Lower leg skin (tissue), 4 donors: Measurements from ENCODE around the gene BICRA. TPM values are rescaled to one million over a fixed set of nuclear protein-coding genes. Genes with fewer than 3 reads are reported as not detected.
A peak's percentile ranks its signal among the peaks of the same experiment; 100 is the strongest.
"Not testable (repeated sequence)": the region's sequence is repeated elsewhere in the genome, so short reads cannot be mapped to it uniquely, and the experiment has no call there.

Experiments used
- DNase-seq, 2 donors: peaks; one replicate each; pipeline ENCODE4 v3.0.0-alpha.2; 2019; ENCODE audit warnings: low spot score in 2 of 2
- H3K4me3 ChIP-seq: fragments of 200-600 bp; sonication (generic); 2 replicates; pipeline ENCODE4 v1.5.1; 2017; ENCODE audit warnings: mild to moderate bottlenecking, low read depth; ENCODE audit not compliant: poor library complexity, severe bottlenecking
- CTCF ChIP-seq, 3 donors: fragments of 450-650 bp; IDR thresholded peaks; one replicate each; pipeline ENCODE4 v1.5.1; 2016; ENCODE audit warnings: antibody characterized with exemption in 3 of 3, mild to moderate bottlenecking in 3 of 3, moderate library complexity in 2 of 3
- POLR2A ChIP-seq, 2 donors: fragments of 450-650 bp; IDR thresholded peaks; one replicate each; pipeline ENCODE4 v1.6.1; 2016 to 2017; ENCODE audit warnings: antibody characterized with exemption in 2 of 2, mild to moderate bottlenecking in 1 of 2, moderate library complexity in 1 of 2
- WGBS, 2 donors: methylation state at CpG; one replicate each; pipeline ENCODE4 v1.1.5; 2018; 5-methylcytosine and 5-hydroxymethylcytosine counted together
- intact Hi-C: fragments of 100-400 bp; cut with DNase I; formaldehyde crosslinking; loops from one replicate; pipeline ENCODE4 v1.15.0; 2023; ENCODE audit warnings: low total_unique reads
- total RNA-seq, 4 donors: library from RNA; depleted of rRNA; stranded (reverse); fragments of >200 nt; gene quantifications; one replicate each; pipeline ENCODE4 v1.1.0, GENCODE V29; 2016

Gene BICRA
- total RNA-seq, 4 donors from 2014 or later, result 12.5 to 25.4 (median 18.4) TPM

DNA sequence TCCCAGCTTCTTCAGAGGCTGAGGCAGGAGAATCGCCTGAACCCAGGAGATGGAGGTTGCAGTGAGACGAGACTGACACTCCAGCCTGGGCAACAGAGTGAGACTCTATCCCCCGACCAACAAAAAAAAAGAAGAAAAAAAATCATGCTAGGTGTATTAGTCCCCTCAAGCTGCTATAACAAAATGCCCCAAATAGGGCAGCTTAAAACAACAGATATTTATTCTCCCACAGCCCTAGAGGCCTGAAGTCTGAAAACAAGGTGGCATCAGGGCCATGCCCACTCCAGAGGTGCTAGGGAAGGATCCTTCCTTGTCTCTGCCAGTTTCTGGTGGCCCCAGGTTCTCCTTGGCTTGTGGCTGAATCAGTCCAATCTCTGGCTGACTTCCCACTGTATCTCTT is 95.7 kb downstream of the BICRA start:
- H3K4me3 ChIP-seq, result no peak overlapping the region
- DNase-seq, result no peak
- WGBS, 2 donors, result 98 to 99% methylated on average over 3 of the region's 3 CpGs
- intact Hi-C loops, result loop anchor here (10.0 kb wide), 1 partner anchor 410 kb away; no protein-coding TSS in a partner anchor
- TF ChIP-seq CTCF (IDR thresholded peaks at IDR 0.05) (no peak), POLR2A (IDR thresholded peaks at IDR 0.05) (no peak)

DNA sequence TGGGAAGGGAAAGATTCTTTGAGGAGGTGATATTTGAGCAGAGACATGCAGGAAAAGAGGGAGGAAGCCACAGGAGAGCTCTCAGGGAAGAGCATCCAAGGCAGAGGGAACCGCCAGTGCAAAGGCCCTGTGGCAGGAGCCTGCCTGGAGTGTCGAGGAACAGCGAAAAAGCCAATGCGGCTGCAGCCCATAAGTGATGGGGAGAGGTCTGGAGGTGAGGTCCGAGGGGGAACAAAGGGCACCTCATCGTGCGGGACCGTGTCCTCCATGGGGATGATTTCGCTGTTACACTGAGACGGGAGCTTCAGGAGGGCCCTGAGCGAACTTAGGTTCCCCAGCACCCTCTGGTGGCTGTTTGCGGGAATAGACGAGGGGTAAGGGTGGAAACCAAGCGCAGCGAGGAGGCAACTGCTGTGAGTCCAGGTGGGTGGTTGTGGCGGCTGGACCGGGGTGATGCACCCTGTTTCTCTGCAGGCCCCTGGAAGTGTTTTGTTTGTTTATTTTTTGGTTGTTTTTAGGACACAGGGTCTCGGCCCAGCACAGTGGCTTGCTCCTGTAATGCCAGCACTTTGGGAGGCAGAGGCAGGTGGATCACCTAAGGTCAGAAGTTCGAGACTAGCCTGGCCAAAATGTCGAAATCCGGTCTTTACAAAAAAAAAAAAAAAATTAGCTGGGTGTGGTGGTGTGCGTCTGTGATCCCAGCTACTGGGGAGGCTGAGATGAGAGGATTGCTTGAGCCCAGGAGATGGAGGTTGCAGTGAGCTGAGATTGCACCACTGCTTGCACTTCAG is 98.4 kb downstream of the BICRA start:
- intact Hi-C loops, result loop anchor here (10.0 kb wide), 1 partner anchor 413 kb away; no protein-coding TSS in a partner anchor
- no peak overlapping the region for H3K4me3 ChIP-seq
- peak; percentile 55 to 93 for DNase-seq
- TF ChIP-seq CTCF (IDR thresholded peaks at IDR 0.05), result peak in 1 of 3 donors; percentile 85
- no peak for TF ChIP-seq POLR2A (IDR thresholded peaks at IDR 0.05)
- WGBS, 2 donors, result 23 to 26% methylated on average over 22 of the region's 22 CpGs

DNA sequence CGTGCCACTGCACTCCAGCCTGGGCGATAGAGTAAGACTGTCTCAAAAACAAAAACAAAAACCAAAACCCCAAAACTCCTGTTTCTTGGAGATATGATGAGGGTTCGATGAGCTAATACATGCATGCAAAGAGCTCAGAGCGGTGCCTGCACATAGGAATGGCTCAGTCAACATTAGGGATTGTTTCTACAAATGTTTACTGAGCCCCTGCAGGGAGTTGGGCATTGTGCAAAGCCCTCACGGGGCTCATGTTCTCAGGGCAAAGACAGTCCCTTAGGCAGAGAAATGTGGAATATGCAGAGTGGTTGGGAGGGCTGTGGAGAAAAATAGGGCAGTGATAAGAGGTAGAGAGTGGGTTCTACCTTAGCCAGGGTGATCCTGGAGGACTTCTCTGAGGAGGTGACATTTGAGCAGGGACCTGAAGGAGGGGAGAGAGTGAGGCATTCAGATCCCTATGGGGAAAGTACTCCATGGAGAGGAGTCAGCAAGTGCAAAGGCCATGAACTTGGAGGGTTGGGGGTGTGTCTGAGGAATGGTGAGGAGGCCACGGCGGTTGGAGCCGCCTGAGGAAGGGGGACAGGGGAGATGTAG is 102.8 kb downstream of the BICRA start:
- intact Hi-C loops, result loop anchor here (2.0 to 10.0 kb wide), 2 partner anchors 31 to 73 kb away; no protein-coding TSS in a partner anchor
- 84 to 87% methylated on average over 8 of the region's 8 CpGs for WGBS, 2 donors
- DNase-seq, result no peak
- H3K4me3 ChIP-seq, result no peak overlapping the region
- no peak for TF ChIP-seq POLR2A (IDR thresholded peaks at IDR 0.05)
- no peak for TF ChIP-seq CTCF (IDR thresholded peaks at IDR 0.05)

GRCh38 chr19:47713046-47714021 is 104.4 kb downstream of the BICRA start, which contains the start of gene EHD2:
TSS of gene EHD2 (plus strand) at chr19:47713422. CDS start at chr19:47716613, 3,191 bp downstream.
- intact Hi-C loops, result loop anchor here (2.0 to 10.0 kb wide), 2 partner anchors 29 to 71 kb away; no protein-coding TSS in a partner anchor
- peak in 1 of 2 donors; percentile 56 for TF ChIP-seq POLR2A (IDR thresholded peaks at IDR 0.05)
- TF ChIP-seq CTCF (IDR thresholded peaks at IDR 0.05), result peak in 1 of 3 donors; percentile 73
- 5 to 8% methylated on average over 22 to 23 of the region's 52 CpGs for WGBS, 2 donors
- peak within 1 kb of the TSS; percentile 52 for H3K4me3 ChIP-seq
- peak; percentile 53 to 95 for DNase-seq

DNA sequence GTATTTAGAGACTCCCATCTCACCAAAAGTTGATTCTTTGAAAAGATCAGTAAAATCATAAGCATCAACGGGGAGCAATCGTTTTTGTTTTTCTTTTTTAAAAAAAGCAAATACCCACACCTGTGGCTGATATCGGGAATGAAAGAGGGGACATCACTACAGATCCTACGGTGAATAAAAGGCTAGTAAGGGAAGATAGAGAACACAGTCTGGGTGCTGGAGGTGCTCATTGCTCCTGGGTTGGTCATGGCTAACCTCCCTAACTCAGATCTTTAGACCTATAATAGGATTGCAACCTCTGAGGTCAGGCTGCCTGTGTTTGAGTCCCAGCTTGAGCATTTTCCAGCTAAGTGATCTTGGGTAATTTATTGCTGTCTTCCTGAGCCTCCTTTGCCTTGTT is 105.4 kb downstream of the BICRA start:
- no peak overlapping the region for H3K4me3 ChIP-seq
- WGBS, 2 donors, result 62 to 71% methylated on average over 4 of the region's 4 CpGs
- intact Hi-C loops, result loop anchor here (10.0 kb wide), 1 partner anchor 70 kb away; no protein-coding TSS in a partner anchor
- no peak for DNase-seq
- TF ChIP-seq CTCF (IDR thresholded peaks at IDR 0.05), result no peak
- TF ChIP-seq POLR2A (IDR thresholded peaks at IDR 0.05), result no peak

DNA sequence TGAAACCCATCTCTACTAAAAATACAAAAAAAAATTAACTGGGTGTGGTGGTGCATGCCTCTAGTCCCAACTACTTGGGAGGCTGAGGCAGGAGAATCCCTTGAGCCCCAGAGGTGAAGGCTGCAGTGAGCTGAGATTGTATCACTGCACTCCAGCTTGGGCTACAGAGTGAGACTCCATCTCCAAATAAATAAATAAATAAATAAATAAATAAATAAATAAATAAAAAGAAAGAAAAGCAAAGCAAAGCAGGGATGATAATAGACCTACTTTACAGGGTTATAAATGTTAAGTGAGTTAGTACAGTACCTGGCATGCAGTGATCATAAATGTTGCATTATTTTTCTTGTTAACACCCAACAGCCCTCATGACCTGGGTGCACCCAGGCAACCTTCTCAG is 105.9 kb downstream of the BICRA start:
- intact Hi-C loops, result loop anchor here (10.0 kb wide), 1 partner anchor 70 kb away; no protein-coding TSS in a partner anchor

More for the DNA sequence above, 105.9 kb downstream of the BICRA start:
- not testable (repeated sequence) for H3K4me3 ChIP-seq, DNase-seq
